Mucosa of descending colon (tissue), 3 donors: ENCODE results near the gene QRSL1. TPM values are rescaled to one million over a fixed set of nuclear protein-coding genes. Genes with fewer than 3 reads are reported as not detected.
A peak's percentile ranks its signal among the peaks of the same experiment; 100 is the strongest.

Experiments
- ATAC-seq: fragments of 200-7000 bp; cut with Tn5 transposase; one replicate; pipeline ENCODE4 v1.9.1; 2020; ENCODE audit warnings: mild to moderate bottlenecking, moderate library complexity
- DNase-seq, 3 donors: peaks; one replicate each; pipeline ENCODE4 v3.0.0-alpha.2; 2020
- H3K36me3 ChIP-seq: fragments of 200-600 bp; one replicate; pipeline ENCODE4 v1.8.0; 2021; ENCODE audit warnings: low read depth, mild to moderate bottlenecking
- H3K4me1 ChIP-seq: fragments of 200-600 bp; one replicate; pipeline ENCODE4 v1.8.0; 2021; ENCODE audit warnings: low read depth, mild to moderate bottlenecking
- H3K4me3 ChIP-seq: fragments of 200-600 bp; one replicate; pipeline ENCODE4 v1.8.0; 2021; ENCODE audit warnings: mild to moderate bottlenecking
- H3K9me3 ChIP-seq: fragments of 200-600 bp; one replicate; pipeline ENCODE4 v1.8.0; 2021; ENCODE audit warnings: mild to moderate bottlenecking
- CTCF ChIP-seq: fragments of 200-600 bp; IDR thresholded peaks from one replicate; pipeline ENCODE4 v1.8.0; 2022; ENCODE audit warnings: antibody characterized with exemption, mild to moderate bottlenecking
- intact Hi-C, 2 donors: fragments of 100-400 bp; cut with DNase I in 1 of 2; cut with micrococcal nuclease in 1 of 2; formaldehyde crosslinking; loops; one replicate each; pipeline versions ENCODE4 v1.11.0 to v1.11.1; 2022; cut with DNase I, micrococcal nuclease
- total RNA-seq, 3 donors: library from RNA; stranded (reverse); fragmentation: NEBNext Ultra II Directional in 2 of 3; extraction: Animal tissue kit (Norgen Biotek cat#: 25700) in 2 of 3; gene quantifications; one replicate each; pipeline versions ENCODE4 v1.2.1 to v1.2.4, GENCODE V29; 2021 to 2023
- donor health status: DM: no; HTN: no; CAD: no; lungs with moderate emphysema.
- donor health status: DM: no; HTN: no; CAD: no.
- donor health status: DM: no; HTN: yes; CAD: no.

The QRSL1 gene
- total RNA-seq, 3 donors from 2014 or later: 13.1 to 19.4 (median 15.2) TPM

- Histone ChIP-seq H3K4me3 (no peak overlapping the region), H3K4me1 (no peaks in the 10 kb centered on the region), H3K9me3 (peaks cover 3% of the 10 kb centered on the region), H3K36me3 (no peaks in the 10 kb centered on the region)
- peak in 1 of 3 donors; percentile 28 for DNase-seq
- intact Hi-C loops: no loop called here
- no peak for TF ChIP-seq CTCF
- ATAC-seq: peak; percentile 94
Observed at GRCh38 chr6:106702451-106703110, 73.2 kb downstream of the QRSL1 start.

GRCh38 chr6:106704327-106704726, 74.9 kb downstream of the QRSL1 start:
- no peak for TF ChIP-seq CTCF
- intact Hi-C loops: no loop called here

GRCh38 chr6:106705156-106705555, 75.8 kb downstream of the QRSL1 start:
- H3K4me3 ChIP-seq: no peak overlapping the region
- no peaks in the 10 kb centered on the region for H3K4me1 ChIP-seq
- DNase-seq: no peak
- H3K36me3 ChIP-seq: no peaks in the 10 kb centered on the region
- TF ChIP-seq CTCF: no peak
- ATAC-seq: no peak
- peaks cover 3% of the 10 kb centered on the region for H3K9me3 ChIP-seq
- intact Hi-C loops: no loop called here

More at GRCh38 chr6:106704327-106704726, 74.9 kb downstream of the QRSL1 start:
- Histone ChIP-seq H3K36me3 (no peaks in the 10 kb centered on the region), H3K9me3 (peaks cover 3% of the 10 kb centered on the region), H3K4me3 (no peak overlapping the region), H3K4me1 (no peaks in the 10 kb centered on the region)
- DNase-seq (no peak), ATAC-seq (no peak)

- DNase-seq: no peak
- H3K4me1 ChIP-seq: peaks cover under 1% of the 10 kb centered on the region
- TF ChIP-seq CTCF: no peak
- H3K4me3 ChIP-seq: no peak overlapping the region
- no peak for ATAC-seq
- no peaks in the 10 kb centered on the region for H3K36me3 ChIP-seq
- intact Hi-C loops: no loop called here
- H3K9me3 ChIP-seq: no peaks in the 10 kb centered on the region
Observed at GRCh38 chr6:106710580-106710979, 81.2 kb downstream of the QRSL1 start.

GRCh38 chr6:106714281-106714680, 84.9 kb downstream of the QRSL1 start:
- no peaks in the 10 kb centered on the region for H3K9me3 ChIP-seq
- no peak for DNase-seq
- TF ChIP-seq CTCF: no peak

More at GRCh38 chr6:106714281-106714680, 84.9 kb downstream of the QRSL1 start:
- Histone ChIP-seq H3K4me1 (peaks cover 9% of the 10 kb centered on the region), H3K36me3 (no peaks in the 10 kb centered on the region), H3K4me3 (no peak overlapping the region)
- no peak for ATAC-seq
- intact Hi-C loops: no loop called here
